ENCODE measurements around the gene TMCO4. TPM values are rescaled to one million over a fixed set of nuclear protein-coding genes. Genes with fewer than 3 reads are reported as not detected.
A peak's percentile ranks its signal among the peaks of the same experiment; 100 is the strongest.
"Not testable (repeated sequence)": the region's sequence is repeated elsewhere in the genome, so short reads cannot be mapped to it uniquely, and the experiment has no call there.

TMCO4 gene
- total RNA-seq, result 10 to 100 TPM; 13.2 to 15.6 TPM

- Mint-ChIP-seq H3K4me1 (peaks cover 31% of the 10 kb centered on the region), H3K9me3 (ENCODE audit: low read depth) (no peaks in the 10 kb centered on the region), H3K36me3 (ENCODE audit: low read depth) (peaks cover 11% of the 10 kb centered on the region), H3K27me3 (no peaks in the 10 kb centered on the region), H3K27ac (peak within 1 kb of the TSS; percentile 90), H3K4me3 (peak within 1 kb of the TSS; percentile 75)
- ChIA-PET POLR2A (no interaction called here), CTCF (interaction anchor here (0.6 to 1.6 kb wide), 2 partner anchors 137 to 371 kb away, joined by 3 read pairs; no protein-coding TSS in a partner anchor)
- DNase-seq, result peak; percentile 73
- intact Hi-C loops (cut with DNase I, micrococcal nuclease), result loop anchor here in 1 of 2 experiments (1.0 kb wide), 2 partner anchors 83 to 88 kb away; partner anchors contain the start of gene OTUD3
- ATAC-seq, result peak; percentile 76
Observed at GRCh38 chr1:19799230-19800075, at the start of gene TMCO4. TMCO4 (minus strand) TSS chr1:19799916; CDS start chr1:19780758, 19,158 bp downstream.

GRCh38 chr1:19849307-19849706 is 49.6 kb upstream of the TMCO4 start:
- H3K9me3 Mint-ChIP-seq (ENCODE audit: low read depth); H3K4me3 Mint-ChIP-seq; H3K27ac Mint-ChIP-seq; DNase-seq; H3K4me1 Mint-ChIP-seq; H3K36me3 Mint-ChIP-seq (ENCODE audit: low read depth); POLR2A ChIA-PET; ATAC-seq; intact Hi-C loops (cut with DNase I, micrococcal nuclease): not testable (repeated sequence)
- CTCF ChIA-PET, result interaction anchor here (0.6 to 1.2 kb wide), 3 partner anchors 38 to 303 kb away, joined by 3 to 4 read pairs (median 3); no protein-coding TSS in a partner anchor
- peaks cover 17% of the 10 kb centered on the region for H3K27me3 Mint-ChIP-seq

- H3K9me3 Mint-ChIP-seq (ENCODE audit: low read depth); H3K27ac Mint-ChIP-seq; CTCF ChIA-PET; intact Hi-C loops (cut with DNase I, micrococcal nuclease); H3K4me1 Mint-ChIP-seq; DNase-seq; H3K36me3 Mint-ChIP-seq (ENCODE audit: low read depth); ATAC-seq; POLR2A ChIA-PET; H3K4me3 Mint-ChIP-seq: not testable (repeated sequence)
- H3K27me3 Mint-ChIP-seq, result peaks cover 22% of the 10 kb centered on the region
Observed at GRCh38 chr1:19847334-19847733, 47.6 kb upstream of the TMCO4 start.

- DNase-seq, result no peak
- no peak overlapping the region for H3K27ac Mint-ChIP-seq
- H3K4me3 Mint-ChIP-seq, result no peak overlapping the region
- intact Hi-C loops (cut with DNase I, micrococcal nuclease), result no loop called here
- POLR2A ChIA-PET, result no interaction called here
- no peak for ATAC-seq
- H3K4me1 Mint-ChIP-seq, result no peaks in the 10 kb centered on the region
- peaks cover 25% of the 10 kb centered on the region for H3K27me3 Mint-ChIP-seq
- no peaks in the 10 kb centered on the region for H3K9me3 Mint-ChIP-seq (ENCODE audit: low read depth)
- H3K36me3 Mint-ChIP-seq (ENCODE audit: low read depth), result no peaks in the 10 kb centered on the region
- CTCF ChIA-PET, result no interaction called here
Observed at GRCh38 chr1:19846338-19846737, 46.6 kb upstream of the TMCO4 start.

GRCh38 chr1:19845555-19845954 is 45.8 kb upstream of the TMCO4 start:
- ATAC-seq (no peak), DNase-seq (no peak)
- ChIA-PET CTCF (interaction anchor here (0.8 to 1.2 kb wide), 2 partner anchors 71 to 183 kb away, joined by 3 to 4 read pairs; no protein-coding TSS in a partner anchor), POLR2A (no interaction called here)
- Mint-ChIP-seq H3K27me3 (peaks cover 30% of the 10 kb centered on the region), H3K36me3 (ENCODE audit: low read depth) (no peaks in the 10 kb centered on the region), H3K4me1 (peaks cover 4% of the 10 kb centered on the region), H3K4me3 (no peak overlapping the region), H3K9me3 (ENCODE audit: low read depth) (no peaks in the 10 kb centered on the region), H3K27ac (no peak overlapping the region)
- intact Hi-C loops (cut with DNase I, micrococcal nuclease), result no loop called here

GRCh38 chr1:19844731-19845495 is 45.2 kb upstream of the TMCO4 start:
- Mint-ChIP-seq H3K4me1 (peaks cover 10% of the 10 kb centered on the region), H3K27me3 (peaks cover 30% of the 10 kb centered on the region)
- CTCF ChIA-PET, result interaction anchor here (0.8 to 1.2 kb wide), 2 partner anchors 70 to 183 kb away, joined by 3 to 4 read pairs; no protein-coding TSS in a partner anchor

GRCh38 chr1:19840228-19840627 is 40.5 kb upstream of the TMCO4 start:
- Mint-ChIP-seq H3K4me1 (peaks cover 18% of the 10 kb centered on the region), H3K9me3 (ENCODE audit: low read depth) (no peaks in the 10 kb centered on the region), H3K27me3 (peaks cover 35% of the 10 kb centered on the region), H3K36me3 (ENCODE audit: low read depth) (no peaks in the 10 kb centered on the region), H3K4me3 (no peak overlapping the region), H3K27ac (no peak overlapping the region)
- CTCF ChIA-PET, result interaction anchor here (0.7 to 0.9 kb wide), 3 partner anchors 20 to 136 kb away, joined by 3 to 6 read pairs (median 3); no protein-coding TSS in a partner anchor
- POLR2A ChIA-PET, result no interaction called here
- intact Hi-C loops (cut with DNase I, micrococcal nuclease), result loop anchor here in 1 of 2 experiments (1.0 to 2.0 kb wide), 2 partner anchors 75 to 129 kb away; no protein-coding TSS in a partner anchor
- peak; percentile 47 for ATAC-seq
- DNase-seq, result no peak

More at GRCh38 chr1:19844731-19845495, 45.2 kb upstream of the TMCO4 start:
- DNase-seq (no peak), ATAC-seq (no peak)
- Mint-ChIP-seq H3K4me3 (no peak overlapping the region), H3K36me3 (ENCODE audit: low read depth) (no peaks in the 10 kb centered on the region), H3K27ac (no peak overlapping the region), H3K9me3 (ENCODE audit: low read depth) (no peaks in the 10 kb centered on the region)
- POLR2A ChIA-PET, result no interaction called here
- intact Hi-C loops (cut with DNase I, micrococcal nuclease), result no loop called here

GRCh38 chr1:19837866-19838265 is 38.1 kb upstream of the TMCO4 start:
- peaks cover 29% of the 10 kb centered on the region for H3K27me3 Mint-ChIP-seq
- no peak overlapping the region for H3K4me3 Mint-ChIP-seq
- peaks cover 18% of the 10 kb centered on the region for H3K4me1 Mint-ChIP-seq
- ATAC-seq (no peak), DNase-seq (no peak)
- CTCF ChIA-PET, result interaction anchor here (0.6 kb wide), 1 partner anchor 32 kb away, joined by 3 read pairs; no protein-coding TSS in a partner anchor
- no peak overlapping the region for H3K27ac Mint-ChIP-seq
- no peaks in the 10 kb centered on the region for H3K9me3 Mint-ChIP-seq (ENCODE audit: low read depth)
- POLR2A ChIA-PET, result no interaction called here
- intact Hi-C loops (cut with DNase I, micrococcal nuclease), result no loop called here
- no peaks in the 10 kb centered on the region for H3K36me3 Mint-ChIP-seq (ENCODE audit: low read depth)

GRCh38 chr1:19835578-19835977 is 35.9 kb upstream of the TMCO4 start:
- POLR2A ChIA-PET, result no interaction called here
- ATAC-seq, result no peak
- no peak overlapping the region for H3K27ac Mint-ChIP-seq
- intact Hi-C loops (cut with DNase I, micrococcal nuclease), result no loop called here
- H3K9me3 Mint-ChIP-seq (ENCODE audit: low read depth), result no peaks in the 10 kb centered on the region
- DNase-seq, result no peak
- no peak overlapping the region for H3K4me3 Mint-ChIP-seq
- peaks cover 32% of the 10 kb centered on the region for H3K27me3 Mint-ChIP-seq
- CTCF ChIA-PET, result interaction anchor here (0.6 kb wide), 1 partner anchor 149 kb away, joined by 3 read pairs; no protein-coding TSS in a partner anchor
- peaks cover 14% of the 10 kb centered on the region for H3K4me1 Mint-ChIP-seq
- H3K36me3 Mint-ChIP-seq (ENCODE audit: low read depth), result no peaks in the 10 kb centered on the region

GRCh38 chr1:19831441-19831840 is 31.7 kb upstream of the TMCO4 start:
- Mint-ChIP-seq H3K27me3 (peaks cover 38% of the 10 kb centered on the region), H3K4me1 (no peaks in the 10 kb centered on the region), H3K27ac (no peak overlapping the region), H3K4me3 (no peak overlapping the region), H3K9me3 (ENCODE audit: low read depth) (no peaks in the 10 kb centered on the region), H3K36me3 (ENCODE audit: low read depth) (no peaks in the 10 kb centered on the region)
- ChIA-PET CTCF (no interaction called here), POLR2A (no interaction called here)
- DNase-seq (no peak), ATAC-seq (no peak)
- intact Hi-C loops (cut with DNase I, micrococcal nuclease), result no loop called here

- no peak overlapping the region for H3K4me3 Mint-ChIP-seq
- ATAC-seq (no peak), DNase-seq (no peak)
- H3K27ac Mint-ChIP-seq, result no peak overlapping the region
- H3K9me3 Mint-ChIP-seq (ENCODE audit: low read depth), result no peaks in the 10 kb centered on the region
- POLR2A ChIA-PET, result no interaction called here
- no peaks in the 10 kb centered on the region for H3K36me3 Mint-ChIP-seq (ENCODE audit: low read depth)
- H3K4me1 Mint-ChIP-seq, result peaks cover 4% of the 10 kb centered on the region
- peaks cover 37% of the 10 kb centered on the region for H3K27me3 Mint-ChIP-seq
- intact Hi-C loops (cut with DNase I, micrococcal nuclease), result no loop called here
- CTCF ChIA-PET, result interaction anchor here (0.6 kb wide), 1 partner anchor 712 kb away, joined by 3 read pairs; no protein-coding TSS in a partner anchor
Observed at GRCh38 chr1:19828546-19828945, 28.8 kb upstream of the TMCO4 start.
